D721Med (cell line): ENCODE measurements around the gene CACNA1G.

Source experiments
- DNase-seq: peaks from one replicate; pipeline ENCODE4 v3.0.0; 2011; ENCODE audit warnings: low spot score; ENCODE audit not compliant: insufficient read length
- FAIRE-seq: peaks from 2 replicates; lab custom pipeline; 2011; peaks lifted over from hg19 to GRCh38; lab: Jason Lieb, UNC
- CTCF ChIP-seq: IDR thresholded peaks from 2 replicates; pipeline ENCODE4 v1.5.1; 2012; ENCODE audit warnings: mild to moderate bottlenecking, control low read depth; ENCODE audit not compliant: insufficient read depth; ENCODE audit errors: missing control alignments

The CACNA1G gene

GRCh38 chr17:50554201-50554600 is 6.3 kb upstream of the CACNA1G start:
- no peak for DNase-seq
- TF ChIP-seq CTCF, result no peak
- FAIRE-seq, result no peak

GRCh38 chr17:50556803-50557202 is 3.7 kb upstream of the CACNA1G start:
- FAIRE-seq (no peak), DNase-seq (no peak)
- no peak for TF ChIP-seq CTCF

GRCh38 chr17:50557630-50558029 is 2.9 kb upstream of the CACNA1G start:
- no peak for TF ChIP-seq CTCF
- DNase-seq (peak; percentile 90), FAIRE-seq (peak; percentile 82)

GRCh38 chr17:50558091-50558490 is 2.4 kb upstream of the CACNA1G start:
- DNase-seq (no peak), FAIRE-seq (peak; percentile 46)
- TF ChIP-seq CTCF, result no peak

- no peak for TF ChIP-seq CTCF
- DNase-seq (no peak), FAIRE-seq (no peak)
These were observed 2.0 kb upstream of the CACNA1G start for GRCh38 chr17:50558581-50558940.

- DNase-seq (no peak), FAIRE-seq (no peak)
- TF ChIP-seq CTCF, result no peak
These were observed 1.4 kb upstream of the CACNA1G start for GRCh38 chr17:50558941-50559614.

- DNase-seq (peak; percentile 77), FAIRE-seq (no peak)
- TF ChIP-seq CTCF, result no peak
These were observed 786 bp upstream of the CACNA1G start for GRCh38 chr17:50559674-50560184.
